SHP77 treated with DMSO at 0.1 percent for 48 hours (cell line): ENCODE results near the gene GRAP2.
"Not testable (repeated sequence)": the region's sequence is repeated elsewhere in the genome, so short reads cannot be mapped to it uniquely, and the experiment has no call there.

ENCODE experiments used
- DNase-seq: peaks from one replicate; lab custom pipeline; 2025; lab: John Stamatoyannopoulos, UW

The GRAP2 gene

DNA sequence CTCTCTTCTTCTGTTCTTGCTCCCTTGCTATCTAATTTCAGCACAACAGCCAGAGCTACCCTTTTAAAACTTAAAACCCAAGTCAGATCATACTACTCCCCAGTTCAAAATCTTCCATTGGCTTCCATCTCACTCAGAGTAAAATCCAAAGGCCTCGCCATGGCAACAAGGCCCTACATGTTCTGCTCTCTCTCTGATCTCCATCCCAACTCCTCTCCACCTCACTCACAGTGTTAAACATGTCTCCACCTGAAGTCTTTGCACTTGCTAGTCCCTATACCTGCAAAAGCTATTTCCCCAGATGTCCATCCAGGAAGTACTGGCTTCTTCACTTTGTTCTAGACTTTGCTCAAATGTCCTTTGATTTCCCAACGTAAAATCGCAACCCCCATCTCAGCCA lies 3.0 kb upstream of the GRAP2 start:
- DNase-seq, result no peak

GRCh38 chr22:39898997-39899396 lies 1.9 kb upstream of the GRAP2 start:
- no peak for DNase-seq

DNA sequence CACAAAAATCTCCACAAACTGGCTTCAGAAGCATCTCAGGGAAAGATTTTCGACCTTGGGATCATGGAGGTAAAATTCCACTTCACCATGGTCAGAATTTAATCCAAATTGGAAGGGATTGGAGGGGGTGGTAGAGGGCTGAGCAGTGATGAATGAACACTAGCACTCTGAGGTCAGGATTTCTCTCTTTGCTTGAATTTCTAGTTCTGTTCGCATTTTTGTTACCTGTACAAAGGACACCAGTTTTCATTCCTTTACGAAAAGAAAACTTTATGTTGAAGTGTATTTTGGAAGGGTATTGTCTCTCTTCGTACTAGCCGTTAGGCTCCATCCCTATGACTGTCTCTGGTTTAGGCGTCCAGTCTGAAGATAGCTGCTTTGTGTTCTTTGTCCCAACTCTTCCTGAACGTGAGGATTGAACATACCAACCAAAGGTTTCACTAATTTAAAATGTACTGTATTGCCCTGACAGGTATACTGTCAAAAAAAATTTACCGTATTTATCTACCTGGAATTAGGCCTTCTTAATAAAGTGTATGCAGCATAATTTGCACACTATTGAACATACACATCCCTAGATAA lies 772 bp downstream of the GRAP2 start:
- DNase-seq, result no peak

DNA sequence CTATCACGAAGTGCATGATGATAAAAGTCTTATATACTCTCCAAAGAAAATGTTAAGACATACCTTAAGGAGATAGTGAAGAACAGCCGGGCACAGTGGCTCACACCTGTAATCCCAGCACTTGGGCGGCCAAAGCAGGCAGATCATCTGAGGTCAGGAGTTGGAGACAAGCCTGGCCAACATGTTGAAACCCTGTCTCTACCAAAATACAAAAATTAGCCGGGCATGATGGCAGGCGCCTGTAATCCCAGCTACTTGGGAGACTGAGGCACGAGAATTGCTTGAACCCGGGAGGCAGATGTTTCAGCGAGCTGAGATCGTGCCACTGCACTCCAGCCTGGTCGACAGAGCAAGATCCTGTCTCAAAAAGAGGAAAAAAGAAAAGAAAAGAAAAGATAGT lies 3.1 kb downstream of the GRAP2 start:
- not testable (repeated sequence) for DNase-seq

DNA sequence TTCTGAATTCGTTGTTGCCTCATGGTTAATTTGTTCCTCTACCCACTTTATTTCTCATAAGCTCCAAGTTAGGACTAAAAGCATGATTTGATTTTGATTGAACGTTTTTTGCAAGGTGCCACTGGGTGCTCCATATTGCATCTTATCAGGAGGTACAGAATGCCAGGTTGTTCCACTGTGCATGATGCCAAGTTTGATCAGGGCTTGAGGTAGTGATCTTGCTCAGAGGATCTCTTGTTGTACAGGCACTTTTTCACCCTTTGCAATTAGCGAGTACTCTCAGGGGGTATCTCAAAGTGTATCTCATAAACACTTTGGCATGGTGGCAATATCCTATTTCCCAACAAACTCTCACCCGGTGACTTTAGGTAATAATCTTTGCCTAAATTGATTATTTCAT lies 4.0 kb downstream of the GRAP2 start:
- DNase-seq, result no peak

DNA sequence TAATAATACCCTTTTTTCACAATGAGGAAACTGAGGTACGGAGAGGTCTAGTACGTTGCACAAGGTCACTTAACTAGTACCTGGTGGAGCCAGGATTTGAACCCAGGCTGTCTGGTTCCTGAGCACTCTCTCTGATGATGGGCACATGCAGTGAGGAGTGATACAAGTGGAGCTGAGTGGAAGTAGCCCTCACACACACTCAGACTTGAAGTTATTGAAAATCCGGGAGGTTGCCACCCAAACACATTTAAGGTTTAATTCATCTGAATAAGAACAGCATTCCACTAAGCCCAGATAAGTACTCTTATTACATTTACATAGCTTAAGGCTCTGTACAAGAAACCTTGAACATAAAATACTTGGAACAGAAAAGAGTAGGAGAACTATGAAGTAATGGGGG lies 4.8 kb downstream of the GRAP2 start:
- DNase-seq, result no peak

GRCh38 chr22:39906207-39906606 lies 5.3 kb downstream of the GRAP2 start:
- no peak for DNase-seq

DNA sequence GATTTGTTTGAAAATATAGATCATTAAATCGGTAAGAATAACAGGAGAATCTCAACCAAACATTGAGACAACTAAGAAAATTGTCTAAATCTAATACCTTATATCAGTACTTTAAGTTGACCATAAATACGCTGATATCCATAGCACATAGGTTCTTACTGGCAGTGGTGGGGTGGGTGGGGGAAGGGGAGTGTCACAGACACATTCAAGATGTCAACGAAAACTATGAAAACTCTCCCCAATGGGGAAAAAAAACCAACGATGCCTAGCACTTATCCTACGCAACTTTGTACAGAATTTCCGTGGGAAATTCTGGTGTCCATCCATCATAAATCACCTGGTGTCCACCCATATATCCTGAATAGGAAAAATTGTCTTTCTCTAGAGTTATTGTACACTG lies 6.2 kb downstream of the GRAP2 start:
- DNase-seq, result no peak

GRCh38 chr22:39907605-39908097 lies 6.8 kb downstream of the GRAP2 start:
- no peak for DNase-seq

GRCh38 chr22:39908136-39908535 lies 7.3 kb downstream of the GRAP2 start:
- DNase-seq, result no peak

DNA sequence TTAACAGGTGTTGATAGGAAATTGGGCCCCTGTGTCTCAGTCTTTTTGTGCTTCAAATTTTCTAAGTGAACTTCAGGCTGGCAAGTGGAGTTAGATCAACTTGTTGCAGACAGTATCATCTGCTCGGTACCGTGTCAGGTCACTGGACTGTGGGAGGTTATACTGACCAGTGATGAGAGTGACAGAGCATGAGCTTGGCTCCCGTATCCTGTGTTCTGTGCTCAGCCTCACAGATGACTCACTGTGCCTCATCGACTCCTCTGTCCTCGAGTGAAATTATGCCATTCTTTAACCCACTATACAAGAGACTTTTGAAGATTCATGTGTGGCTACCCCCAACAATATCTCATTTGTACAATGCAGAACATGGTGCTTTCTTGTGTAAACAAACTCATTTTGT lies 7.9 kb downstream of the GRAP2 start:
- DNase-seq, result no peak

GRCh38 chr22:39910876-39911613 lies 10.2 kb downstream of the GRAP2 start:
- no peak for DNase-seq

GRCh38 chr22:39913321-39913720 lies 12.4 kb downstream of the GRAP2 start:
- DNase-seq, result no peak

DNA sequence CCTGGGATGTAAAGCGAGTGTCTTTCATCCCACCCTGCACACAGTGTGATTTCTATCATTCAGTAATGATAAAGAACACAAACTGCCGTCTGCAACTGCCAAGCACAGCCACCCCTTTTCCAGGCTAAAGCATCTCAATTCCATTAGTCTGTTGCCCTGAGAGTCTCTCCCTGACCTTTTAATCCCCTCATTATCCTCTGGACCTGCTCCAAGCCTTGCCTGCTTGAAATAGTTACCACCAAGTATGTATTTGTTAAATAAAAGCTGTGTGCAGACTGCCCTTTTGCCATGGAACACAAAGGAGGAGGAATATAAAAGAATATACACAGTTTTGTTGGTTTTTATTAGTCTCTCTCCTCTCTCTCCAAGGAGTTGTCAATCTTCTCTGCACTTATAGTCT lies 13.0 kb downstream of the GRAP2 start:
- no peak for DNase-seq

- no peak for DNase-seq
Observed at GRCh38 chr22:39914584-39914983, 13.7 kb downstream of the GRAP2 start.

DNA sequence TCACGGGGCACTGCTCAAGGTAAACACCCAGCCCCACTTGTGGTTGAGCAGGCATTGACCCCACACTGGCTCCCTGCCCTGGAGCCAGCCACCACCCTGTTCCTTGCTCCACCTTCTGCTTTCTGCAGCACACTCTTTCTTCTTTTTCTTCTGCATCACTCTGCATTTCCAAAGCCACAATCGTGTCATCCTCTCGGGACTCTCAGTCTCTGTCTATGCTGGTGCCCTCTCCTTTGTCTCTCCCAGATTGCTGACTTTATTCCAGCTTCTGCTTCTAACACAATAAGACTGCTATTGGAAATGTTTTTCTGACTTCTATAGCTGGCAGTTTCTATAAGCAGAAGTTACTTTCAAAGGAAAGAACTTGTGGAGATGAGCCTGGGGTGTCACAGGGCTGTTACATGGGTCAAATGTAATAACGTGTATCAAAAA lies 14.4 kb downstream of the GRAP2 start:
- no peak for DNase-seq

DNA sequence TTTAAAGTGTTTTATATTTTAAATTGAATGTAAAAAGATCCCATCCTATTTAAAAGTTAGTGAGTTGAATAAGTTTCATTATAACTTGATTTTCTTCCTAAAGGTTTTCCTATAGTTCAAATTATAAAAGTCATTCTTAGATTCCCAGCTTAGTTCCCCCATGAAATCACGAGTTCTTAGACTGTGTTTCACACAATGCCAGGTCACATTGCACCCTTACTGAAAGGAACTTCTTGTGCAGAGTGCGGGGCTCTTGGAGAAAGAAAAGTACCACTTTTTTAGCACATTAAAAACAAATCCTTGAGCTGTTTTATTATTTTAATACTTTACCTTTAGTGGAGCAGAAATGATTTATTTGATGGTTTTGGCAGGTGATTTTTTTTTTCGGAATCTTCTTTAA lies 15.6 kb downstream of the GRAP2 start:
- no peak for DNase-seq

DNA sequence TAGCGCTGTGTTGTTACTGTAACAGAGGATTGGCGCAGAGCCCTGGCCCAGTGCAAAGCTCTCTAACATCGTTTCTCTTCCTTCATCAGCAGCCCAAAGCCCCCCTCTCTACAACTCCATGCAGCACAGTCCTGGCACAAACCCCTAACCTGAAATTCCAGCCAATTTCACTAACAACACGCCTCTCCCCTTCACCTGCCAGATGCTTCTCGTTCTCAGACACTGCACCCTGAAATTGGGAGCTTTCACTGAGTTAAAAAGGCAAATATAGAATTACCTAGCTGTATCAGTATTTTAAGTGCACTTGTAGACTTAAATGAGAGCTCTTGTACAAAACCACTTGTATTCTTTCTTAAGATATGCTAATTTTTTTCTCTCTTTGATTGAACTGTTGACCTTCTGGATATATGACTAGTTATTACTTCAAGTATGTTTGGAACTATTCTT lies 16.3 kb downstream of the GRAP2 start:
- DNase-seq, result no peak

GRCh38 chr22:39917776-39918495 lies 17.1 kb downstream of the GRAP2 start:
- no peak for DNase-seq

DNA sequence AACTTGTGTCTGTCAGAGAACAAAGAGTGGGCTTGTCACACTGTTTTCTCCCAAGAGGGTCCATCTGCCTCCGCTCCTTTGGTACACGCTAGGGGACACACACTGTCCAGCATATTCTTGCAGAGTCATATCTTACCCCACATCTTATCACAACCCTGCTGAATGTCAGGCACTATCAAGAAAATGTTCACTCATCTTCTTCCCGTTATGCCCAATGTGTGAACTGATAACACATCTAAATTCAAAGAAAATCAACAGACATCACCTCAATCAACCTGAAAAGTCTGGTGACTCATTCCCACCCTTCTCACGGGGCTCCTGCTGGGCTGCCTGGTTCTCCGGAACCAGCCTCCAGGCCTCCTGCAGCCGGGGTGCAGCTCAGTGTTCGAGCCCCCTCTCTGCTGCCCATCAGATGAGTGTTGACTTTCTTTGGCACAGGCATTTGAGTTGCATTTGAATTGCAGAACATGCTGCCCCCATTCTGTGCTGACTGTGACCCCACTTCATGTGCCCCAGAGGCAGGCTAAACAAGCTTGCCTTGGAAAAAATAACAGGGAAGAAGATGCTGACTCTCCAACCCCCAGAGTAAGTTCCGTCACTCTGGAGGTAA lies 19.4 kb downstream of the GRAP2 start:
- no peak for DNase-seq

DNA sequence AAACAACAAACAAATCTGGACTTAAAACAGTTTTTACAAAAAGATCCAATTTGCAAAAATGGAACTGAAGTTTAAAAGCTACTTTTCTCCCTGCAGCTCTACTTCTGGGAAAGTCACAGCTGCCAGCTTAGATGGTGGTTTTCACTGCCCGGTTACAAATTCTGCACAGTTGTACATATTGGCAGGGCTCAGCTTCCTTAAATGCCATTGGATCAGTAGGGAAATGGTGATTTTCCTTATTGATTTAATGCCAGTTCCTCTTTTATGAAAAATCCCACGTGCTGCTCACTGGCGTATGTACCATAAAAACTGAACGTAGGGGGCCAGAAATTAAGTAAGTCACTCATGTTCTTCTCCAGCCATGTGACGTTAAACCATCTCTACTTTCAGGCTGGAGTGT lies 22.8 kb downstream of the GRAP2 start:
- no peak for DNase-seq

DNA sequence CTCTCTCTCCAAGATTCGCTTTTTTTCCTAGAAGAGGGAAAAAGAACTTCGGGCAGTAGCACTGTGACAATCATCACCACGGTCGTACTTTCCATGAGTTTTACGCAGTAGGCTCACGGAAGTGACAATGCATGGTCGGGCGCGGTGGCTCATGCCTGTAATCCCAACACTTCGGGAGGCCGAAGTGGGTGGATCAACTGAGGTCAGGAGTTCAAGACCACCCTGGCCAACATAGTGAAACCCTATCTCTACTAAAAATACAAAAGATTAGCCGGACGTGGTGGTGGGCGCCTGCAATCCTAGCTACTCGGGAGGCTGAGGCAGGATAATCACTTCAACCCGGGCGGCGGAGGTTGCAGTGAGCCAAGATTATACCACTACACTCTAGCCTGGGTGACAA lies 23.4 kb downstream of the GRAP2 start:
- DNase-seq, result no peak

DNA sequence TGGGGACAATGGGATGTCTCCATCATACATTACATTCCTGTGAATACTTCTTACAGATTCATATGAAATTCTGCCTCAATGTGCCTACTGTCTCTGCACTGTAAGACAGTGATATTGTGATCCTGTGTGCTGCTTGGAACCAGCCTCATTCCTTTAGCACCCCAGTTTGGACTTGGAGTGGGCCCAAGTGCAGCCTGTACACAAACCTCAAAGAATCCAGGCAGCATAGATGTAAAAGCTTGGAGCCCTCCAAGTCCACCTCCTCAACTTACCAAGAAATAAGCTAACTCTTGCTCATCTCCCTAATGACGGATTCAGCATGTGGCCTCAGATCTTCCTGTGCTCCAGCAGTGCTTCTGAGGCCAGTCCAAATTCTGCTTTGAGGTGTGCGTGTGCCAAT lies 24.4 kb downstream of the GRAP2 start:
- DNase-seq, result no peak
